HepG2 (cell line): Measurements from ENCODE around the gene ALCAM. TPM values are rescaled to one million over a fixed set of nuclear protein-coding genes. Genes with fewer than 3 reads are reported as not detected.

Experiments
- ATAC-seq: fragments of 200-7000 bp; cut with Tn5 transposase; 3 replicates; pipeline ENCODE4 v1.9.1; 2020; ENCODE audit warnings: mild to moderate bottlenecking, moderate library complexity
- BruUV-seq: library from RNA; stranded (reverse); fragments of 400-500 nt; replicated peaks from 2 replicates; lab custom pipeline; 2021; lab: Mats Ljungman, UMichigan
- CTCF ChIA-PET: fragments of 300-600 bp; formaldehyde crosslinking; extraction: SDS; loops from one replicate; lab custom pipeline; 2021; ENCODE audit warnings: low total read pairs, inconsistent platforms, low intra/inter-chr PET ratio; lab: Yijun Ruan, JAX
- POLR2A ChIA-PET: fragments of 350-600 bp; sonication (Branson Sonifier 250); formaldehyde crosslinking; loops from one replicate; lab custom pipeline; 2020; ENCODE audit warnings: antibody characterized with exemption, inconsistent platforms; lab: Yijun Ruan, JAX
- DNase-seq: peaks from one replicate; pipeline ENCODE4 v3.0.0-alpha.2; 2015; ENCODE audit warnings: low spot score
- FAIRE-seq: peaks from 3 replicates; lab custom pipeline; 2011; peaks lifted over from hg19 to GRCh38; lab: Jason Lieb, UNC
- H2AFZ ChIP-seq: one replicate; pipeline ENCODE4 v1.6.1; 2011; ENCODE audit warnings: low read length, inconsistent platforms
- H3K27ac ChIP-seq: fragments of 300-600 bp; 3 replicates; pipeline ENCODE4 v1.8.0; 2011; ENCODE audit warnings: mixed run types, mild to moderate bottlenecking, mixed read lengths, low read length, inconsistent platforms; ENCODE audit not compliant: insufficient read depth; ENCODE audit errors: extremely low read length
- H3K27me3 ChIP-seq, 2 experiments: fragments of 200-600 bp in 1 of 2; 2 replicates in 1 of 2; 3 replicates in 1 of 2; pipeline versions ENCODE4 v1.6.0 to v1.8.0; 2011; ENCODE audit warnings: low read length in 2 of 2, mild to moderate bottlenecking in 2 of 2, moderate library complexity in 2 of 2, inconsistent platforms in 1 of 2; ENCODE audit not compliant: insufficient read depth in 2 of 2, control insufficient read depth in 1 of 2
- H3K36me3 ChIP-seq, 2 experiments: fragments of 200-600 bp in 1 of 2; replicated peaks in 1 of 2; 2 replicates in 1 of 2; 3 replicates in 1 of 2; pipeline versions ENCODE4 v1.5.1 to v1.8.0; 2011; ENCODE audit warnings: low read length in 2 of 2, inconsistent platforms in 1 of 2; ENCODE audit not compliant: insufficient read depth in 2 of 2, control insufficient read depth in 1 of 2
- H3K4me1 ChIP-seq: 2 replicates; pipeline ENCODE4 v1.5.1; 2012; ENCODE audit warnings: low read length, inconsistent platforms; ENCODE audit not compliant: insufficient read depth
- H3K4me2 ChIP-seq: 2 replicates; pipeline ENCODE4 v1.6.0; 2011; ENCODE audit warnings: low read depth, low read length, inconsistent platforms
- H3K4me3 ChIP-seq, 3 experiments: fragments of 200-600 bp in 1 of 3; sonication (generic), shearing (Covaris generic) in 1 of 3; replicated peaks in 1 of 3; 2 replicates each; pipeline ENCODE4 v1.5.1; 2011 to 2016; ENCODE audit warnings: low read length in 3 of 3, inconsistent platforms in 2 of 3, low read depth in 2 of 3, mild to moderate bottlenecking in 2 of 3, control low read depth in 1 of 3, mixed read lengths in 1 of 3; ENCODE audit not compliant: insufficient read depth in 1 of 3
- H3K79me2 ChIP-seq: one replicate; pipeline ENCODE4 v1.6.1; 2011; ENCODE audit warnings: low read length, inconsistent platforms; ENCODE audit not compliant: insufficient read depth
- H3K9ac ChIP-seq: 2 replicates; pipeline ENCODE4 v1.6.0; 2011; ENCODE audit warnings: mild to moderate bottlenecking, low read depth, low read length, inconsistent platforms; ENCODE audit not compliant: insufficient read depth
- H3K9me3 ChIP-seq: 2 replicates; pipeline ENCODE4 v1.5.1; 2012; ENCODE audit warnings: mild to moderate bottlenecking, low read length
- H4K20me1 ChIP-seq: 2 replicates; pipeline ENCODE4 v1.6.0; 2011; ENCODE audit warnings: inconsistent platforms, mild to moderate bottlenecking, low read length, moderate library complexity; ENCODE audit not compliant: insufficient read depth
- ARHGAP35 ChIP-seq: sonication (generic); formaldehyde crosslinking; IDR thresholded peaks from 2 replicates; pipeline ENCODE4 v1.9.0; 2022; ENCODE audit warnings: mild to moderate bottlenecking, inconsistent platforms, moderate library complexity, missing genetic modification reagents, borderline replicate concordance
- ATRX ChIP-seq: sonication (generic); formaldehyde crosslinking; IDR thresholded peaks from 2 replicates; pipeline ENCODE4 v1.4.0; 2020; ENCODE audit warnings: missing genetic modification reagents, borderline replicate concordance
- MLLT10 ChIP-seq: sonication (generic); formaldehyde crosslinking; IDR thresholded peaks from 2 replicates; pipeline ENCODE4 v1.4.0; 2020; ENCODE audit warnings: missing genetic modification reagents
- NFE2L2 ChIP-seq: fragments of 150-350 bp; IDR thresholded peaks from 2 replicates; pipeline ENCODE4 v1.6.1; 2014; ENCODE audit warnings: low read length
- PAXIP1 ChIP-seq: sonication (generic); formaldehyde crosslinking; conservative IDR thresholded peaks from 2 replicates; pipeline ENCODE4 v1.4.0; 2020; ENCODE audit warnings: mild to moderate bottlenecking, missing genetic modification reagents, moderate library complexity
- RAD51 ChIP-seq: fragments of 450-650 bp; IDR thresholded peaks from 2 replicates; pipeline ENCODE4 v1.6.1; 2016; ENCODE audit warnings: borderline replicate concordance
- RFX3 ChIP-seq: IDR thresholded peaks from 2 replicates; pipeline ENCODE4 v1.6.1; 2016; ENCODE audit warnings: missing biosample characterization, missing genetic modification reagents
- SOX6 ChIP-seq, 2 experiments: fragments of 450-650 bp in 1 of 2; sonication (generic) in 1 of 2; formaldehyde crosslinking in 1 of 2; IDR thresholded peaks; 2 replicates each; pipeline versions ENCODE4 v1.4.0 to v1.6.1; 2017 to 2020; ENCODE audit warnings: antibody characterized with exemption in 1 of 2, mild to moderate bottlenecking in 1 of 2, missing genetic modification reagents in 1 of 2
- ZBTB34 ChIP-seq: sonication (generic); formaldehyde crosslinking; IDR thresholded peaks from 2 replicates; pipeline ENCODE4 v1.8.0; 2022; ENCODE audit warnings: mild to moderate bottlenecking, missing genetic modification reagents
- ZMAT3 ChIP-seq: sonication (generic); formaldehyde crosslinking; conservative IDR thresholded peaks from 2 replicates; pipeline ENCODE4 v1.7.0; 2021; ENCODE audit warnings: missing genetic modification reagents
- ZNF143 ChIP-seq: sonication (generic); formaldehyde crosslinking; IDR thresholded peaks from 2 replicates; pipeline ENCODE4 v1.4.0; 2020; ENCODE audit warnings: missing genetic modification reagents
- ZNF274 ChIP-seq: sonication (generic); formaldehyde crosslinking; IDR thresholded peaks from 2 replicates; pipeline ENCODE4 v1.5.1; 2020; ENCODE audit warnings: mild to moderate bottlenecking, missing genetic modification reagents
- ZNF563 ChIP-seq: sonication (generic); formaldehyde crosslinking; IDR thresholded peaks from 2 replicates; pipeline ENCODE4 v1.8.0; 2022; ENCODE audit warnings: mild to moderate bottlenecking, moderate library complexity, missing genetic modification reagents
- ZNF570 ChIP-seq: sonication (generic); formaldehyde crosslinking; IDR thresholded peaks from 2 replicates; pipeline ENCODE4 v1.4.0; 2020; ENCODE audit warnings: mild to moderate bottlenecking, missing genetic modification reagents, borderline replicate concordance
- WGBS: methylation state at CpG from one replicate; pipeline ENCODE4 v1.1.6; 2017; ENCODE audit warnings: low lambda C conversion rate; 5-methylcytosine and 5-hydroxymethylcytosine counted together
- in situ Hi-C: cut with HindIII; loops from 2 replicates; pipeline ENCODE4 v1.10.0; 2017; ENCODE audit warnings: low pct_unique_long_range_greater_than_20kb; ENCODE audit not compliant: extremely low pct_ligation_motif_present
- intact Hi-C: fragments of 100-400 bp; cut with micrococcal nuclease; formaldehyde crosslinking; loops from one replicate; pipeline ENCODE4 v1.10.0; 2022; ENCODE audit not compliant: unreplicated experiment
- polyA plus RNA-seq, 8 experiments: library from polyadenylated mRNA; depleted of rRNA in 3 of 8; stranded (reverse) in 7 of 8; unstranded in 1 of 8; fragments of >200 nt; fragmentation: Illumina TruSeq in 4 of 8; extraction: Trizol in 4 of 8; gene quantifications; 2 replicates each; pipeline versions ENCODE4 v1.2.1 to v1.2.3, GENCODE V29; 2011 to 2016; ENCODE audit warnings: low read depth in 4 of 8, missing spikeins in 1 of 8, mixed read lengths in 1 of 8; ENCODE audit not compliant: insufficient read depth in 1 of 8
- total RNA-seq, 5 experiments: library from RNA; depleted of rRNA; stranded (reverse); fragments of >200 nt; fragmentation: Illumina TruSeq; extraction: Trizol; gene quantifications; 2 replicates each; pipeline ENCODE4 v1.2.3, GENCODE V29; 2016; ENCODE audit warnings: low read depth in 1 of 5
- TF ChIP-seq, protein P1 (sequence below): sonication (generic); formaldehyde crosslinking; IDR thresholded peaks from 2 replicates; pipeline ENCODE4 v1.4.0; 2020; ENCODE audit warnings: missing genetic modification reagents
- TF ChIP-seq, protein P2 (sequence below): sonication (generic); formaldehyde crosslinking; IDR thresholded peaks from 2 replicates; pipeline ENCODE4 v1.8.0; 2022; ENCODE audit warnings: missing genetic modification reagents, mild to moderate bottlenecking, moderate library complexity, borderline replicate concordance

Gene ALCAM
- total and polyA plus RNA-seq, 2 of the 13 experiments (the other 11 are each of a cell fraction or from before 2014, with no cell fraction given): 26.0 to 33.1 TPM

GRCh38 chr3:105422645-105423044 is 55.9 kb downstream of the ALCAM start:
- H3K9me3 ChIP-seq: no peaks in the 10 kb centered on the region
- in situ Hi-C loops: no loop called here
- no peak overlapping the region for H3K4me2 ChIP-seq
- no peak overlapping the region for H3K9ac ChIP-seq
- intact Hi-C loops: no loop called here
- ChIA-PET POLR2A (no interaction called here), CTCF (no interaction called here)
- H3K27ac ChIP-seq: no peak overlapping the region
- ATAC-seq (no peak), DNase-seq (no peak), FAIRE-seq (no peak)
- no peaks in the 10 kb centered on the region for H3K27me3 ChIP-seq
- H3K36me3 ChIP-seq: no peaks in the 10 kb centered on the region
- no TSS peak for BruUV-seq
- 94% methylated on average over 2 of the region's 2 CpGs for WGBS
- no peak overlapping the region for H2AFZ ChIP-seq
- peaks cover 9% of the 10 kb centered on the region for H3K79me2 ChIP-seq
- H3K4me1 ChIP-seq: peaks cover 9% of the 10 kb centered on the region; the same call in 1 of the 2 replicates
- no peaks in the 10 kb centered on the region for H4K20me1 ChIP-seq
- H3K4me3 ChIP-seq: no peak overlapping the region
- TF ChIP-seq NFE2L2 (no peak), ZMAT3 (no peak), PAXIP1 (no peak), RAD51 (no peak), SOX6 (IDR thresholded peaks at IDR 0.05) (no peak), SOX6 (CRISPR knock-in tag; IDR thresholded peaks at IDR 0.05) (no peak), RFX3 (CRISPR knock-in tag) (no peak), ATRX (no peak), ZNF274 (CRISPR knock-in tag) (no peak), MLLT10 (CRISPR knock-in tag) (no peak), ZNF563 (CRISPR knock-in tag) (no peak), ZNF570 (no peak), ARHGAP35 (no peak), ZBTB34 (CRISPR knock-in tag) (no peak), ZNF143 (CRISPR knock-in tag) (no peak)
- TF ChIP-seq, protein P1, sequence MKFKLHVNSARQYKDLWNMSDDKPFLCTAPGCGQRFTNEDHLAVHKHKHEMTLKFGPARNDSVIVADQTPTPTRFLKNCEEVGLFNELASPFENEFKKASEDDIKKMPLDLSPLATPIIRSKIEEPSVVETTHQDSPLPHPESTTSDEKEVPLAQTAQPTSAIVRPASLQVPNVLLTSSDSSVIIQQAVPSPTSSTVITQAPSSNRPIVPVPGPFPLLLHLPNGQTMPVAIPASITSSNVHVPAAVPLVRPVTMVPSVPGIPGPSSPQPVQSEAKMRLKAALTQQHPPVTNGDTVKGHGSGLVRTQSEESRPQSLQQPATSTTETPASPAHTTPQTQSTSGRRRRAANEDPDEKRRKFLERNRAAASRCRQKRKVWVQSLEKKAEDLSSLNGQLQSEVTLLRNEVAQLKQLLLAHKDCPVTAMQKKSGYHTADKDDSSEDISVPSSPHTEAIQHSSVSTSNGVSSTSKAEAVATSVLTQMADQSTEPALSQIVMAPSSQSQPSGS (CRISPR knock-in tag): no peak
- TF ChIP-seq, protein P2, sequence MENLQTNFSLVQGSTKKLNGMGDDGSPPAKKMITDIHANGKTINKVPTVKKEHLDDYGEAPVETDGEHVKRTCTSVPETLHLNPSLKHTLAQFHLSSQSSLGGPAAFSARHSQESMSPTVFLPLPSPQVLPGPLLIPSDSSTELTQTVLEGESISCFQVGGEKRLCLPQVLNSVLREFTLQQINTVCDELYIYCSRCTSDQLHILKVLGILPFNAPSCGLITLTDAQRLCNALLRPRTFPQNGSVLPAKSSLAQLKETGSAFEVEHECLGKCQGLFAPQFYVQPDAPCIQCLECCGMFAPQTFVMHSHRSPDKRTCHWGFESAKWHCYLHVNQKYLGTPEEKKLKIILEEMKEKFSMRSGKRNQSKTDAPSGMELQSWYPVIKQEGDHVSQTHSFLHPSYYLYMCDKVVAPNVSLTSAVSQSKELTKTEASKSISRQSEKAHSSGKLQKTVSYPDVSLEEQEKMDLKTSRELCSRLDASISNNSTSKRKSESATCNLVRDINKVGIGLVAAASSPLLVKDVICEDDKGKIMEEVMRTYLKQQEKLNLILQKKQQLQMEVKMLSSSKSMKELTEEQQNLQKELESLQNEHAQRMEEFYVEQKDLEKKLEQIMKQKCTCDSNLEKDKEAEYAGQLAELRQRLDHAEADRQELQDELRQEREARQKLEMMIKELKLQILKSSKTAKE (CRISPR knock-in tag): no peak
